Activated naive CD8-positive, alpha-beta T cell treated with anti-CD3 and anti-CD28 coated beads, Interleukin-2, amount 50 U/mL, for 16 hours (primary cell): Measurements from ENCODE around the gene MYOZ1.
"Not testable (repeated sequence)": the region's sequence is repeated elsewhere in the genome, so short reads cannot be mapped to it uniquely, and the experiment has no call there.

Experiments used
- DNase-seq: peaks from one replicate; pipeline ENCODE4 v3.0.0-alpha.2; 2020; ENCODE audit warnings: low read depth, low spot score

The MYOZ1 gene, protein sequence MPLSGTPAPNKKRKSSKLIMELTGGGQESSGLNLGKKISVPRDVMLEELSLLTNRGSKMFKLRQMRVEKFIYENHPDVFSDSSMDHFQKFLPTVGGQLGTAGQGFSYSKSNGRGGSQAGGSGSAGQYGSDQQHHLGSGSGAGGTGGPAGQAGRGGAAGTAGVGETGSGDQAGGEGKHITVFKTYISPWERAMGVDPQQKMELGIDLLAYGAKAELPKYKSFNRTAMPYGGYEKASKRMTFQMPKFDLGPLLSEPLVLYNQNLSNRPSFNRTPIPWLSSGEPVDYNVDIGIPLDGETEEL

GRCh38 chr10:73641328-73642060 is at the start of gene MYOZ1:
Gene MYOZ1 (minus strand): TSS chr10:73641474. CDS start chr10:73640017, 1,457 bp downstream.
- DNase-seq, result no peak

DNA sequence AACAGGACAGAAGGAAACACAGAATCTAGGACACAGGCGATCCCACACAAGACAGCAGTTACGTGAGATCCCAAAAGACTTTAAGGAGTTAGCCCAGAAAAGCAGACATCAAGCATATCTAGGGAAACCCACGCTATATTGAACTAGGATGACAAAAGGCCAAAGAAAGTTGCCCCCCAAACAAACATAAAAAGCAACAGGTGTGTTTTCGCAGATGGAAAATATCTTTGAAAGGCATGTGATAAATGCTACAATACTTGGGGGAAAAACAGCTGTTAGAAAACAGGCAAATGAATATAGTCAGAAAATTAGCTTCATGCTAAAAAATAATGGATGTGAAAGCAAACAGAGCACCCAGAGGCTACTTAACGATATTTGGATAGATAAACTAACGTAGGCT is 49.5 kb upstream of the MYOZ1 start:
- not testable (repeated sequence) for DNase-seq

- DNase-seq, result not testable (repeated sequence)
These were observed 48.3 kb upstream of the MYOZ1 start for GRCh38 chr10:73689596-73689995.

- not testable (repeated sequence) for DNase-seq
These were observed 46.4 kb upstream of the MYOZ1 start for GRCh38 chr10:73687641-73688040.

GRCh38 chr10:73674546-73674945 is 33.3 kb upstream of the MYOZ1 start:
- DNase-seq, result not testable (repeated sequence)

DNA sequence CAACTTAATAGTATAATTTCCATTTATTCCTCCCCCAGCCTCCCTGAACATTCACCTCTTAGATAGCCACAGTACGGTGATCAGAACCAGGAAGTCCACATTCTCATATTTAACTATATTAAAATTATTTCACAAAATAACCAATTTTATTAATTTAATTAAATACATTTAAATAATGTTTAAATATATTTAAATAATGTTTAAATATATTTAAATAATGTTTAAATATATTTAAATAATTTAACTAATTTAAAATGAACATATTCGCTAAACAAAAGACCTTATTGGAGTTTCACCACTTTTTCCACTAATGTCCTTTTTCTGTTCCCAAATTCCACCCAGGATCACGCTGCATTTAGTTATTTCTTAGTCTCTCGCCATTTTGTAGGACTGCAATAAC is 27.1 kb upstream of the MYOZ1 start:
- DNase-seq, result not testable (repeated sequence)

GRCh38 chr10:73666153-73666809 is 25.0 kb upstream of the MYOZ1 start:
- not testable (repeated sequence) for DNase-seq

DNA sequence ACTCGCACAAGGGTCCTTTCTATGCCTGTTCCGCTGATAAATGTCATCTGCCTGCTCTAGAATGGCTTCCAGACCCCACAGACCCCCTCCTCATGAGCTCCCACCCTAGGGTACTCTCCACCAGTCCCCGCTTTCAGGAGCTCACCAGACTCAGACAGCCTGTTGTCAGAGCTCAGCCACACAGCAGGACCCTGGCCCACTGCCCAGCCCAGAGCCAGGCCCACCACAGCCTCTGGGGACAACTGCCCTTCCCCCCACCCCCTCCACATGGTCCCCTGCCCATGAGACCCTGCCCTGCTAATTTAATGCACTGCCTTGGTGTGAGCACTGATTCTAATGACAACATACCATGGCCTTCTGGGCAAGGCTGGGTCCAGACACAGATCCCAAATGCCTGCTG is 24.3 kb upstream of the MYOZ1 start:
- DNase-seq, result not testable (repeated sequence)

GRCh38 chr10:73664156-73665040 is 23.1 kb upstream of the MYOZ1 start:
- not testable (repeated sequence) for DNase-seq

GRCh38 chr10:73663621-73664020 is 22.3 kb upstream of the MYOZ1 start:
- not testable (repeated sequence) for DNase-seq

GRCh38 chr10:73662705-73663104 is 21.4 kb upstream of the MYOZ1 start:
- not testable (repeated sequence) for DNase-seq

GRCh38 chr10:73655990-73656298 is 14.7 kb upstream of the MYOZ1 start, which contains the start of gene SYNPO2L:
Gene SYNPO2L (minus strand): TSS chr10:73656029. CDS start chr10:73655922, 107 bp downstream.
- no peak for DNase-seq

GRCh38 chr10:73655257-73655989 is 14.1 kb upstream of the MYOZ1 start:
- DNase-seq, result no peak

DNA sequence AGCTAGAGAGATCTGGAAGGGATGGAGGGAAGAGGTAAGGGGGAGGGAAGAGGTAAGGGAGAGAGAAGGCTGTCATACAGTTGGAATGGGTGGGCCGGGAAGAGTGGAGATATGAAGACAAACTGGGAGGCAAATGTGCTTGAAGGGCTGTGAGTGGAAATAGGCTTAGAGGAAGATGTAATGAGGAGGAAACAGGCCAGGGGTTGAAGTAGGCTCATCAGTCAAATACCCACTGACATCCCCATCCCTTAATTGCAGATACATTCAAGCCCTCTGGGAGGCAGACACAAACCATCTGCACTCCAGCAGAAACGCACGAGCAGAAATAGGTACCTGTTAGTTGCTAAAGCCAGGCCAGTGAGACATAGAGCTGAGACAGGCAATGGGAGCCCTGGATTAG is 12.4 kb upstream of the MYOZ1 start:
- DNase-seq, result no peak

DNA sequence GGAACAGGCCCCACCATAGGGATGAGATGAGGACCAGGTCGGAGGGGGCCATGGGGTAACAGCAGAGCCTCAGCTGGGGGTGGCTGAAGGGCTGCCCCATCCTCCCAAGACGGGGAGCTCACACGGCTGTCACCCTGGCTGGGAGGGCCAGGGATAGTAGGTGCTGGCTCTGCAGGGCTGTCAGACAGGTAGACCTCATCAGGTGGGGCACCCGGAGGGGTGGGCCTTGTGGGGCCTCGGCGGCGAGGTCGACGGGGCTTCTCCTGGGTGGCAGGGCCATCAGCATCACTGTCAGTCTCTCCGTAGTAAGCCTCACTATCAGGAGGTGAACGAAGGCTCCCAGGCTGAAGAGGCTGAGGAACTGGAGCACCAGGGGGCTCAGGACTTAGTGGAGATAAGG is 11.9 kb upstream of the MYOZ1 start:
- no peak for DNase-seq

- DNase-seq, result no peak
These were observed 9.5 kb upstream of the MYOZ1 start for GRCh38 chr10:73650537-73651331.

DNA sequence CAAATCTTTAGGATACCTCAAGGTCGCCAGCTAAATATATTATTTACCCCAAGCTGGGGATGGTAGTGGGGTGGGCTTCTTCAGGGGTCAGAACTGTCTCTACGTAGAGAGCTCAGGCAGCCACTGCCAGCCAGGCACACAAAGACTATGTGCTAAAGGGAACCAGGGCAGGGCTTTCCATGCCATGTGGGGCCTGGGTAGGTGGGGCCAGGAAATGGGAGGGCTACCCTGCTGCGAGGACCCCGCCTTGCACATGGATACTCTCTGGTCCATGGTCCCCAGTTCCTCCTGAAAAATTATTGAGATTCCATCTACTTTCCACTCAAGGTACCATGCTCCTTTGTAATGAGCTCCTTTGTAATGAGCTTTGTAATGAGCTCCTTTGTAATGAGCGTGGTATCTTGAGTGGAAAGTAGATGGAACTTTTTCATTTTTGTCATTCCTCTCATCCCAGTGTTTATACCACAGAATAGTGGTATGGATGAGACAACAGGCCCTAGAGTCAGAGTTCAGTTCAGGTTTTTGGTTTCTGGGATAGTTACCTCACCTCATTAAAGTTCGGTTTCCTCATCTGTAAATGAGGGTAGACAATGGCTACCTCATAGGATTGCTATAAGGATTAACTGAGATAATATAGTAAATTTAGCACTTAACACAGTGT is 8.7 kb upstream of the MYOZ1 start:
- no peak for DNase-seq

- no peak for DNase-seq
These were observed 7.9 kb upstream of the MYOZ1 start for GRCh38 chr10:73648975-73649829.
